Panc1 (cell line): Measurements from ENCODE around the gene FAM156A. TPM values are rescaled to one million over a fixed set of nuclear protein-coding genes. Genes with fewer than 3 reads are reported as not detected.
A peak's percentile ranks its signal among the peaks of the same experiment; 100 is the strongest.

Experiments used
- ATAC-seq: fragments of 200-7000 bp; cut with Tn5 transposase; 2 replicates; pipeline ENCODE4 v1.9.1; 2020; ENCODE audit warnings: mild to moderate bottlenecking, moderate library complexity
- BruUV-seq: library from RNA; stranded (reverse); fragments of 400-500 nt; replicated peaks from 2 replicates; lab custom pipeline; 2021; lab: Mats Ljungman, UMichigan
- CTCF ChIA-PET: fragments of 300-600 bp; sonication (Branson Sonifier 250); formaldehyde crosslinking; loops from one replicate; lab custom pipeline; 2022; ENCODE audit warnings: antibody characterized with exemption; lab: Charles Lee
- POLR2A ChIA-PET: fragments of 300-600 bp; sonication (Branson Sonifier 250); formaldehyde crosslinking; loops from one replicate; lab custom pipeline; 2022; ENCODE audit warnings: antibody characterized with exemption; lab: Charles Lee
- DNase-seq: peaks from one replicate; pipeline ENCODE4 v3.0.0-alpha.2; 2010; ENCODE audit warnings: low read depth, low spot score
- H3K27ac ChIP-seq: 2 replicates; pipeline ENCODE4 v1.5.1; 2011; ENCODE audit warnings: mild to moderate bottlenecking, low read length, inconsistent platforms
- H3K27me3 ChIP-seq: fragments of 200-500 bp; sonication (Bioruptor generic); 2 replicates; pipeline ENCODE4 v1.6.0; 2014; ENCODE audit warnings: low read length, inconsistent platforms; ENCODE audit not compliant: control insufficient read depth, insufficient read depth
- H3K36me3 ChIP-seq: fragments of 200-500 bp; sonication (Bioruptor generic); 2 replicates; pipeline ENCODE4 v1.5.1; 2014; ENCODE audit warnings: inconsistent platforms, mild to moderate bottlenecking, low read length, moderate library complexity; ENCODE audit not compliant: control insufficient read depth, insufficient read depth
- H3K4me1 ChIP-seq: 2 replicates; pipeline ENCODE4 v1.5.1; 2011; ENCODE audit warnings: inconsistent platforms, mild to moderate bottlenecking, low read length, moderate library complexity; ENCODE audit not compliant: control insufficient read depth, insufficient read depth
- H3K4me3 ChIP-seq, 2 experiments: 2 replicates each; pipeline ENCODE4 v1.5.1; 2011 to 2012; ENCODE audit warnings: low read depth in 2 of 2, low read length in 2 of 2, mild to moderate bottlenecking in 2 of 2, inconsistent platforms in 1 of 2, moderate library complexity in 1 of 2
- H3K9me3 ChIP-seq: fragments of 200-500 bp; sonication (Bioruptor generic); 2 replicates; pipeline ENCODE4 v1.5.1; 2014; ENCODE audit warnings: low read depth, mild to moderate bottlenecking, inconsistent platforms, low read length, moderate library complexity; ENCODE audit not compliant: control insufficient read depth, insufficient read depth
- CTCF ChIP-seq: fragments of 450-650 bp; IDR thresholded peaks from 2 replicates; pipeline ENCODE4 v1.5.1; 2017; ENCODE audit warnings: mild to moderate bottlenecking
- POLR2AphosphoS5 ChIP-seq: IDR thresholded peaks from 2 replicates; pipeline ENCODE4 v1.6.1; 2012; ENCODE audit warnings: mild to moderate bottlenecking, low read depth, low read length, moderate library complexity
- REST ChIP-seq, 2 experiments: IDR thresholded peaks; 2 replicates each; pipeline ENCODE4 v1.6.1; 2011 to 2012; ENCODE audit warnings: low read depth in 2 of 2, control low read depth in 1 of 2, low read length in 1 of 2, mild to moderate bottlenecking in 1 of 2, moderate library complexity in 1 of 2; ENCODE audit not compliant: insufficient read depth in 1 of 2
- SIN3A ChIP-seq: IDR thresholded peaks from 2 replicates; pipeline ENCODE4 v1.6.1; 2012; ENCODE audit warnings: low read depth, mild to moderate bottlenecking, low read length, moderate library complexity, borderline replicate concordance; ENCODE audit not compliant: insufficient read depth
- TCF7L2 ChIP-seq: IDR thresholded peaks from 2 replicates; pipeline ENCODE4 v1.6.1; 2011; ENCODE audit warnings: mild to moderate bottlenecking, low read depth, low read length, inconsistent platforms
- in situ Hi-C: cut with HindIII; loops from 2 replicates; pipeline ENCODE4 v1.10.0; 2016; ENCODE audit warnings: low sequenced_read_pairs, low pct_unique_long_range_greater_than_20kb
- intact Hi-C: fragments of 100-400 bp; cut with micrococcal nuclease; formaldehyde crosslinking; loops from one replicate; pipeline ENCODE4 v1.10.0; 2022; ENCODE audit not compliant: unreplicated experiment
- total RNA-seq: library from RNA; stranded (reverse); gene quantifications from one replicate; pipeline ENCODE4 v1.2.1, GENCODE V29; 2021; ENCODE audit not compliant: unreplicated experiment

The FAM156A gene
- total RNA-seq, 1 experiment from 2014 or later, result 25.4 TPM

GRCh38 chrX:53000447-53001135 is 42.3 kb upstream of the FAM156A start:
- no peaks in the 10 kb centered on the region for H3K9me3 ChIP-seq
- intact Hi-C loops (no loop called here), in situ Hi-C loops (no loop called here)
- ChIA-PET CTCF (no interaction called here), POLR2A (no interaction called here)
- no TSS peak for BruUV-seq
- H3K36me3 ChIP-seq, result no peaks in the 10 kb centered on the region
- ATAC-seq, result no peak
- peaks cover 3% of the 10 kb centered on the region; the same call in 1 of the 2 replicates for H3K4me1 ChIP-seq
- H3K4me3 ChIP-seq, result no peak overlapping the region
- no peaks in the 10 kb centered on the region for H3K27me3 ChIP-seq
- no peak for DNase-seq
- no peak for TF ChIP-seq POLR2AphosphoS5
- TF ChIP-seq CTCF, result no peak
- TF ChIP-seq TCF7L2, result no peak
- TF ChIP-seq REST (IDR thresholded peaks at IDR 0.05; ENCODE audit: insufficient read depth in 1 of 2, low read depth in 2 of 2, low read length in 1 of 2), result no peak
- TF ChIP-seq SIN3A, result no peak
- H3K27ac ChIP-seq, result no peak overlapping the region

- TF ChIP-seq POLR2AphosphoS5 (no peak), TCF7L2 (no peak), REST (IDR thresholded peaks at IDR 0.05; ENCODE audit: insufficient read depth in 1 of 2, low read depth in 2 of 2, low read length in 1 of 2) (no peak), SIN3A (no peak), CTCF (peak; percentile 31; the same call in 1 of the 2 replicates)
- ChIA-PET CTCF (interaction anchor here (0.6 kb wide), 1 partner anchor 12 kb away, joined by 3 read pairs; no protein-coding TSS in a partner anchor), POLR2A (no interaction called here)
- Histone ChIP-seq H3K4me1 (peaks cover 3% of the 10 kb centered on the region; the same call in 1 of the 2 replicates), H3K27me3 (no peaks in the 10 kb centered on the region), H3K36me3 (no peaks in the 10 kb centered on the region), H3K9me3 (no peaks in the 10 kb centered on the region), H3K27ac (peak overlapping the region; percentile 97), H3K4me3 (peak overlapping the region; percentile 86 to 98)
- DNase-seq (no peak), ATAC-seq (no peak)
- intact Hi-C loops (no loop called here), in situ Hi-C loops (no loop called here)
- BruUV-seq, result no TSS peak
Observed at GRCh38 chrX:52995987-52996331, 37.6 kb upstream of the FAM156A start.
